ENCODE measurements around the gene GPRC5D.
A peak's percentile ranks its signal among the peaks of the same experiment; 100 is the strongest.

Gene GPRC5D

GRCh38 chr12:12979126-12979525 is 27.2 kb upstream of the GPRC5D start:
- DNase-seq, result no peak

DNA sequence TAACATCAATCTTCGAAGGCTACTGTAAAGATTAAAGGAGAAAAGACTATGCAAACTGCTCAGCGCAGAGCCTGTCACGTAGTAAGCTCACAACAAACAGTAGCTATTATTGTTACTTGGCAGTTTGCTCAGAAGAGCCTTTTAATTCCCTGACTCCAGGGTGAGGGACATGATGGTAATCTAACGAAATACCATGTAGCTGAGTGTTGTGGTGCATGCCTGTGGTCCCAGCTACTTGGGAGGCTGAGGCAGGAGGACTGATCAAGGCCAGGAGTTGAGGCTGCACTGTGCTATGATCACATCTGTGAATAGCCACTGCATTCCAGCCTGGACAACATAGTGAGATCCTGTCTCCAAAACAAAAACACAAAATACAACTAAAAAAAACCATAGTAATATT is 25.3 kb upstream of the GPRC5D start:
- DNase-seq, result no peak

- no peak for DNase-seq
Measured at GRCh38 chr12:12976366-12976765, 24.4 kb upstream of the GPRC5D start.

DNA sequence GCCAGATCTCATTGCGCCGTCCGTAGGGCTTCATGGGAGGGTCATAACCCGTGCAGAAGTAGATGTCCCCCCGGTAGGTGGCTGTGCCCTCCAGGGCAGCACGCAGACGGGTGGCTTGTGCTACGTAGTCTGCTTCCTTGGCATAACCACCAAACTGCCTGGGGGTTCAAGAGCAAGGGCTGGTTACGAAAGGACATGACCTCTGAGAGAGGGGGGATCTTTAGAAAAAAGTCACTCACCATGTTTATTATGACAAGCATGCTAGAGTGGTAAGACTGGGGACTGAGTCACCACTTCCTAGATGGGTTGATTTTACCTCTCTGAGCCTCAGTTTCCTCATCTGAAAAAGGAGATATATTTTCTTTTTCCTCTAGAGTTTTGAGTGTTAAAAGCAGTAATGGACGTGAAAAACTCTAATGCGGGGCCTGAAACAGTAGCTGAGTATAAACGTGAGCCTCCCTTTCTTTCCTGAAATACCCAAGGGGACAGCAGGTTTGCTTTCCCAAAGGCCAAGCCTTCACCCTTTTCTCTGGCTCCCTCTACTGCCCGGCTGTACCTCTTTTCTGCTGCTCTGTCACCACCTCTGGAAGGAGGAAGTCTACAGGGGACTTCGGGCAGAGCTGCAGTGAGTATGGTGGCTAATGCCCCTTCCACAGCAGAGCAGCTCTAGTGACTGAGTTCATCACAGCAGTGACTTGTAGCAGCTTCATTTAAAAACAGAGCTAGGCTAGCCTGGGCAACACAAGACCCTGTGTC is 23.5 kb upstream of the GPRC5D start:
- DNase-seq, result peak; percentile 11

DNA sequence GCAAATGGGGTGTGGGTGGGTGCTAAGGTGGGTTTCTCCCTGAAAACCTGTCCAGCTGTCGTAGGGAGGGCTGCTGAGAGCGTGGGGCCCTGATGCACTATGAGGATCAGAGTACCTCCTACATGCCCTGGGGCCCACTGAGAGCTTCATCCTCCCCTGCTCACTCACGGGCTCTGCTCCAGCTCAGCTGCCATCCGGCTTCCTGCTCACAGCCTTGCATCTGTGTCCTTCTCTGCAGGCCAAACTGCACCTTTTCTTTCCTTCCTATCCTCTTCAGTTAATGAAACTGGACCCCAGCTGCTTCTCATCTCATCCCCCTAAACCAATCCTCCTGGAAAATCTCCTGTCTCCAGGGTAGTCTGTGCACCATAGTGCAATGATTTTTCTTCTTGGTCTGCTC is 22.2 kb upstream of the GPRC5D start:
- no peak for DNase-seq

- DNase-seq, result no peak
Measured at GRCh38 chr12:12973019-12973418, 21.0 kb upstream of the GPRC5D start.

GRCh38 chr12:12965836-12966235 is 13.9 kb upstream of the GPRC5D start:
- no peak for DNase-seq

DNA sequence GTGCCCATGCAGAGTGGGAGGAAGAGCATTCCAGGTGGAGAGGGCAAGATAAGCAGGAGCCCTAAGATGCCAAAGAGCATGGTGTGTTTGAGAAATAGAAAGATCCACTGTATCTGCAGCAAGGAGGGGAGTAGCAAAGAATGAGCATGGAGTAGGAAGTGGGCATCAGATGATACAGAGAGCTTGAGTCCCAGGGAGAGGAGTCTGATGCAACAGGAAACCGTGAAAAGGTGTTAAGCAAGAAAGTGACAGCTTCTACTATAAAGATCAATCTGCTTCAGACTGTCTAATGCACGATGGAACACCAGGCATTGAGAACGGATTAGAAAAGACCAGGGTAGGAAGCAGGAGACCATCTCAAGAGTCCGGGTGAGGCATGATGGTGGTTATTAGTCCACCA is 12.3 kb upstream of the GPRC5D start:
- no peak for DNase-seq

GRCh38 chr12:12960639-12961209 is 8.8 kb upstream of the GPRC5D start:
- no peak for DNase-seq

DNA sequence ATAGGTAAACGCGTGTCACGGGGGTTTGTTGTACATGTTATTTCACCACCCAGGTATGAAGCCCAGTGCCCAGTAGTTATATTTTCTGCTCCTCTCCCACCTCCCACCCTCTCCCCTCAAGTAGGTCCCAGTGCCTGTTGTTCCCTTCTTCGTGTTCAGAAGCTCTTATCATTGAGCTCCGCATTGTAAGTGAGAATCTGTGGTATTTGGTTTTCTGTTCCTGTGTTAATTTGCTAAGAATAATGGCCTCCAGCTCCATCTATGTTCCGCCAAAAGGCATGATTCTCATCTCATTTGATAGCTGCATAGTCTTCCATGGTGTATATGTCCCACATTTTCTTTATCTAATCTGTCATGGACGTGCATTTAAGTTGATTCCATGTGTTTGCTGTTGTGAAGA is 6.9 kb upstream of the GPRC5D start:
- DNase-seq, result no peak

GRCh38 chr12:12954878-12955625 is 3.1 kb upstream of the GPRC5D start:
- DNase-seq, result no peak

- DNase-seq, result no peak
Measured at GRCh38 chr12:12954356-12954755, 2.4 kb upstream of the GPRC5D start.

- DNase-seq, result no peak
Measured at GRCh38 chr12:12951504-12951903, 466 bp downstream of the GPRC5D start.

- DNase-seq, result no peak
Measured at GRCh38 chr12:12947902-12948301, 4.1 kb downstream of the GPRC5D start.

DNA sequence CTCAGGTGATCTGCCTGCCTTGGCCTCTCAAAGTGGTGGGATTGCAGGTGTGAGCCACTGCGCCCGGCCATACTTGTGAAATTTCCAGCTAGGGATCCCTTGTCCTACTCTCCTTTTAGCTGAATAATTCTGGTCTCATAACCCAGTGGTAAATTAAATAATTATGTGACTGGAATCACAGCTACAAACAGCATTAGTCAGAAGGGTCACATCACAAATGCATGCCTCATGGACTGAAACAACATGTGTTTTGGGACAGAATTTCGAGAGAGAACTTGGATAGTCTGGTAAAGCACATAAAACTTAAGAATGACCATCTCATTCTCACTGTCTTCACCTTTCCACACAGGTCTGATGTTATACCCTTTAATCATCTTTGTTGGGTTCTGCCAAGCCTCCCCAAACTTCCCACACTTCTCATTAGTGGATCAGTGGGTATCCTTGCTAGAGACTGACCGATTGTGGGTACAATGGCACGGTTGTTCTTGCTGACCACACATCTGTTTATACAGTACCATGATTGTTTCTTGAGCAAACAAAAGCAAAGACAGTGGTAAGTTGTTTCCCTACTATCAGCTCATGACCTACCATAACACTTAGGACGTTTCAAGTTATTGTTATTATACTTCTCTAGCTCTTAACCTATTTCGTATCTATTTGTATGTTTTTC is 5.1 kb downstream of the GPRC5D start:
- no peak for DNase-seq

GRCh38 chr12:12945591-12945990 is 6.4 kb downstream of the GPRC5D start:
- no peak for DNase-seq

DNA sequence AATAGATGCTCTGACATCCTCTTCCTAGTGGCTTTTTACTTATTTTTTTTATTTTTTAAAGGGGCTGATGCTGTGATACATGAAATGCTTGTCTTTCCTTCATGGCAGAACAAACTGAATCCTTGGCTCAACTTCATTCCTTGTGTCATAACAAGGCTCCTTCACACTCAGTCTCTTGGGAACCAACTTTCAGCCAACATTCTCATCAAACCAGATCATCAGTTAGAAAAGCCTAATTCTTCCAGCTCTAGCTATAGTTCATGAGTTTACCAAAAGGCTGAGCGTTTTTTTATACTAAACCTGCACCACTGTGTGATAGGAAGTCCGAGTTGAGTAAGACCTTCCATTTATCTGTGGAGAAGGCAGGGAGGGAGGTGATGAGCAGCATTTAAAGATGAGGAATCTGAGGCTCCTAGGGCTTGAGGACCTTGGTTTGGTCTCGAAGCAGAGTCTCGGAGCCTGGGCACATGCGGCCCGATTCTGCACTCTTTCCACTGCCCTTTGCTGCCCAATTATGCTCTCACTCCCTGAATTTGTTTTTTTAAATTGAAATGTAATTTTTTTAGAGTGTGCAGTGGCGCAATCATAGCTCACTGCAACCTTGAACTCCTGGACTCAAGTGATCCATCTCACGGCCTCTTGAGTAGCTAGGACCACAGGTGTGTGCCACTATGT is 8.2 kb downstream of the GPRC5D start:
- no peak for DNase-seq

- no peak for DNase-seq
Measured at GRCh38 chr12:12941450-12942350, 10.3 kb downstream of the GPRC5D start.

DNA sequence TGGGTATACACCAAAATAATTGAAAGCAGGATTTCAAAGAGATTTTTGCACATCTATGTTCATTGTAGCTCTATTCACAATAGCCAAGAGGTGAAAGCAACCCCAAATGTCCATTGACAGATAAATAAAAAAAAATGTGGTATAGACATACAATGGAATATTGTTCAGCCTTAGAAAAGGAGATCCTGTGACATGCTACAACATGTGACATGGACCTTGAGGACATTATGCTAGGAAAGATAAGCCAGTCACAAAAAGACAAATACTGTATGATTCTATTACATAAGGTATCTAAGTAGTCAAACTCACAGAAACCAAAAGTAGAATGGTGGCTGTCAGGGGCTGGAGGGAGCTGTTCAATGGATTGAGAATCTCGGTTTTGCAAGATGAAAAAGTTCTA is 12.1 kb downstream of the GPRC5D start:
- no peak for DNase-seq

DNA sequence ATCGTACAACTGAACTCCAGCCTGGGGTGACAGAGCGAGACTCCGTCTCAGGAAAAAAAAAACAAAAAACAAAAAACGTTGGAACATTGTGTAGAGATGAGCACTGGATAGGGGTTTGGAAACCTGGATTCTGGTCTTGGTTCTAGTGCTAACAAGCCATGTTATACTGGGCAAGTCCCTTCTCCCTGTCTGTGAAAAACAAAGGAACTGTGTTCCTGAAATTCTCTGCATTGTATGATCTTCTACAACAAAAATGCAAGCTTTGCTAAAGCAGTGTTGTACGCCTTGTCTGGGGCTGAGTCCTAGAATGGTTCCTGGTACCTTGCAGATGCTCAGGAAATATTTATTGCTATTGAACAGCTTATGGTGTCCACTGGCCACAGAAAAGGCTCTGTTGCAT is 13.4 kb downstream of the GPRC5D start:
- DNase-seq, result no peak

- no peak for DNase-seq
Measured at GRCh38 chr12:12936983-12937491, 14.9 kb downstream of the GPRC5D start.

- no peak for DNase-seq
Measured at GRCh38 chr12:12934556-12934955, 17.4 kb downstream of the GPRC5D start.
